C4-2B (cell line): Measurements from ENCODE around the gene WDR5.

Experiments used
- ZFX ChIP-seq: fragments of 450-650 bp; IDR thresholded peaks from 2 replicates; pipeline ENCODE4 v1.6.1; 2017
- TF ChIP-seq, protein P1 (sequence below): fragments of 450-650 bp; conservative IDR thresholded peaks from 2 replicates; pipeline ENCODE4 v1.5.1; 2017; ENCODE audit warnings: mild to moderate bottlenecking

DNA sequence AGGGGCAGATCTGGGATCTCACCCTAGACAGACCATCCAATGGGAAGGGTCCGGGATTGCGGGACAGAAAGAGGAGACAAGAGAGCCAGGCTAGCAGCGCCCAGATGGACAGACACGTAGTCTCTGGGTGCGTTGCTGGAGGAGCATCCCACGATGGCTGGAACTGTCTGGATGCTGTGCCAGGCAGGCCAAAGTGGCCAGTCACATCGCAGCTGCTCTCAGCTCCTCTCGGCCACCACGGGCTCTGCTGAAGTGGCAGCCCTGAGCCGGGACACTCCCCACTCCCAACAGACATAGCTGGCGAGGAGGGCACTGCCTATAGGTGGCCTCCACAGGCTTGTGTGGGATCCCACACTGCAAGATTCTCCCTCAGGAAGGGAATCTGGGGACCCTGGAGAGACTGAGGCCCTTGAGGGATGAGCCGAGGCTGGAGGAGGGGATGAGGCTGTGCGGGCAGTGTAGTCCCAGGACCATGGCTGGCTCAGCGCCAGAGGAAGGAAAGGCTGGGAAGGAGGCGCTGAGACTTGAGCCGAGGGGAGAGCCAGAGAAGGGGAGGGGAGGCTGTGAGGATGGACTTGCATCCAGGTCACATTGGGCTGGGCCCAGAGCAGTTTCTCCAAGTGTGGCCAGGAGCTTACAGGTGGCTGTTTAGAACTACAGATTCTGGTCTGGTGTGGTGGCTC is 10.3 kb upstream of the WDR5 start:
- TF ChIP-seq, protein P1, sequence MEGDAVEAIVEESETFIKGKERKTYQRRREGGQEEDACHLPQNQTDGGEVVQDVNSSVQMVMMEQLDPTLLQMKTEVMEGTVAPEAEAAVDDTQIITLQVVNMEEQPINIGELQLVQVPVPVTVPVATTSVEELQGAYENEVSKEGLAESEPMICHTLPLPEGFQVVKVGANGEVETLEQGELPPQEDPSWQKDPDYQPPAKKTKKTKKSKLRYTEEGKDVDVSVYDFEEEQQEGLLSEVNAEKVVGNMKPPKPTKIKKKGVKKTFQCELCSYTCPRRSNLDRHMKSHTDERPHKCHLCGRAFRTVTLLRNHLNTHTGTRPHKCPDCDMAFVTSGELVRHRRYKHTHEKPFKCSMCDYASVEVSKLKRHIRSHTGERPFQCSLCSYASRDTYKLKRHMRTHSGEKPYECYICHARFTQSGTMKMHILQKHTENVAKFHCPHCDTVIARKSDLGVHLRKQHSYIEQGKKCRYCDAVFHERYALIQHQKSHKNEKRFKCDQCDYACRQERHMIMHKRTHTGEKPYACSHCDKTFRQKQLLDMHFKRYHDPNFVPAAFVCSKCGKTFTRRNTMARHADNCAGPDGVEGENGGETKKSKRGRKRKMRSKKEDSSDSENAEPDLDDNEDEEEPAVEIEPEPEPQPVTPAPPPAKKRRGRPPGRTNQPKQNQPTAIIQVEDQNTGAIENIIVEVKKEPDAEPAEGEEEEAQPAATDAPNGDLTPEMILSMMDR, result no peak
- no peak for TF ChIP-seq ZFX
